Measurements from ENCODE around the gene PHF11. TPM values are rescaled to one million over a fixed set of nuclear protein-coding genes. Genes with fewer than 3 reads are reported as not detected.

PHF11 gene
- polyA plus RNA-seq, 1 donor (not counting 4 experiments of a cell fraction or from before 2014, with no cell fraction given), result 32.9 TPM

- H3K36me3 ChIP-seq (ENCODE audit: control insufficient read depth in 2 of 2, extremely low read depth in 1 of 2, insufficient read depth in 2 of 2, low read length in 2 of 2), result peaks cover 4 to 7% of the 10 kb centered on the region in 2 experiments
- no peaks in the 10 kb centered on the region for H3K79me2 ChIP-seq (ENCODE audit: control insufficient read depth, insufficient read depth, low read length)
Measured at GRCh38 chr13:49512578-49512977, 16.8 kb downstream of the PHF11 start.

DNA sequence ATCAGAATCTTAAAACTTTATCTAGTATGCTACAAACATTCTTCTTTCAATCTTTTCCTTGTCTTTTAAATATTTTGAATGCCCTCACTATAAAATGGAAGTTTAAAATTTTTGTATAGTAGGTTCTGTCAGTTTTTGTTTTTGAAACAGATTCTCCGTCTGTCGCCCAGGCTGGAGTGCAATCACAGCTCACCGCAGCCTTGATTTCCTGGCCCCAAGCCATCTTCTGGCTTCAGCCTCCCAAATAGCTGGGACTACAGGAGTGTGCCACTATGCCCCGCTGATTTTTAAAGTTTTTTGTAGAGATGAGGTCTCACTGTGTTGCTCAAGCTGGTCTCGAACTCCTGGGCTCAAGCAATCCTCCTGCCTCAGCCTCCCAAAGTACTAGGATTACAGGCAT, 20.7 kb downstream of the PHF11 start:
- Histone ChIP-seq H2AFZ (ENCODE audit: control insufficient read depth, low read length) (no peak overlapping the region), H4K20me1 (ENCODE audit: control insufficient read depth, extremely low read depth, insufficient read depth, low read length) (no peaks in the 10 kb centered on the region), H3K9ac (ENCODE audit: control insufficient read depth, extremely low read depth, insufficient read depth, low read length) (no peak overlapping the region), H3K27ac (ENCODE audit: control insufficient read depth, insufficient read depth, low read length) (no peak overlapping the region), H3K27me3 (ENCODE audit: control insufficient read depth, extremely low read depth, insufficient read depth, low read length) (no peaks in the 10 kb centered on the region), H3K4me1 (ENCODE audit: control insufficient read depth, extremely low read depth, insufficient read depth, low read length) (no peaks in the 10 kb centered on the region), H3K4me3 (ENCODE audit: control insufficient read depth in 2 of 3, extremely low read depth in 1 of 3, insufficient read depth in 2 of 3, low read depth in 1 of 3, low read length in 3 of 3) (no peak overlapping the region), H3K9me3 (ENCODE audit: control insufficient read depth, low read depth, low read length) (no peaks in the 10 kb centered on the region), H3K79me2 (ENCODE audit: control insufficient read depth, insufficient read depth, low read length) (no peaks in the 10 kb centered on the region), H3K4me2 (ENCODE audit: control insufficient read depth, extremely low read depth, insufficient read depth, low read depth, low read length) (no peak overlapping the region), H3K9me1 (ENCODE audit: control insufficient read depth, extremely low read depth, insufficient read depth, low read length) (no peaks in the 10 kb centered on the region), H3K36me3 (ENCODE audit: control insufficient read depth in 2 of 2, extremely low read depth in 1 of 2, insufficient read depth in 2 of 2, low read length in 2 of 2) (peaks cover 4 to 10% of the 10 kb centered on the region in 2 experiments)
- DNase-seq (ENCODE audit: low read depth, low spot score), result no peak
- FAIRE-seq, result no peak
- dilution Hi-C loops (cut with MboI; ENCODE audit: extremely low pct_ligation_motif_present, low sequenced_read_pairs), result no loop called here
- TF ChIP-seq CTCF (optimal IDR thresholded peaks at IDR 0.05 in 1 of 3, IDR thresholded peaks at IDR 0.05 in 1 of 3, conservative IDR thresholded peaks at IDR 0.05 in 1 of 3; ENCODE audit: extremely low read depth in 1 of 3, insufficient read depth in 2 of 3, low read length in 3 of 3), result no peak
- no peak for TF ChIP-seq EZH2 (IDR thresholded peaks at IDR 0.05; ENCODE audit: low read length)

More at GRCh38 chr13:49512578-49512977, 16.8 kb downstream of the PHF11 start:
- no peak for DNase-seq (ENCODE audit: low read depth, low spot score)
- Histone ChIP-seq H3K4me2 (ENCODE audit: control insufficient read depth, extremely low read depth, insufficient read depth, low read depth, low read length) (no peak overlapping the region), H3K4me1 (ENCODE audit: control insufficient read depth, extremely low read depth, insufficient read depth, low read length) (no peaks in the 10 kb centered on the region), H3K27me3 (ENCODE audit: control insufficient read depth, extremely low read depth, insufficient read depth, low read length) (no peaks in the 10 kb centered on the region), H3K9ac (ENCODE audit: control insufficient read depth, extremely low read depth, insufficient read depth, low read length) (no peak overlapping the region), H3K27ac (ENCODE audit: control insufficient read depth, insufficient read depth, low read length) (no peak overlapping the region), H4K20me1 (ENCODE audit: control insufficient read depth, extremely low read depth, insufficient read depth, low read length) (no peaks in the 10 kb centered on the region), H2AFZ (ENCODE audit: control insufficient read depth, low read length) (no peak overlapping the region), H3K9me3 (ENCODE audit: control insufficient read depth, low read depth, low read length) (no peaks in the 10 kb centered on the region), H3K4me3 (ENCODE audit: control insufficient read depth in 2 of 3, extremely low read depth in 1 of 3, insufficient read depth in 2 of 3, low read depth in 1 of 3, low read length in 3 of 3) (no peak overlapping the region), H3K9me1 (ENCODE audit: control insufficient read depth, extremely low read depth, insufficient read depth, low read length) (no peaks in the 10 kb centered on the region)
- no peak for FAIRE-seq
- dilution Hi-C loops (cut with MboI; ENCODE audit: extremely low pct_ligation_motif_present, low sequenced_read_pairs), result no loop called here
- no peak for TF ChIP-seq EZH2 (IDR thresholded peaks at IDR 0.05; ENCODE audit: low read length)
- TF ChIP-seq CTCF (optimal IDR thresholded peaks at IDR 0.05 in 1 of 3, IDR thresholded peaks at IDR 0.05 in 1 of 3, conservative IDR thresholded peaks at IDR 0.05 in 1 of 3; ENCODE audit: extremely low read depth in 1 of 3, insufficient read depth in 2 of 3, low read length in 3 of 3), result no peak
